H1 (cell line): Measurements from ENCODE around the gene CEP89. TPM values are rescaled to one million over a fixed set of nuclear protein-coding genes. Genes with fewer than 3 reads are reported as not detected.
"Not testable (repeated sequence)": the region's sequence is repeated elsewhere in the genome, so short reads cannot be mapped to it uniquely, and the experiment has no call there.

Source experiments
- CTCF ChIA-PET: fragments of 300-600 bp; sonication (Branson Sonifier 250); formaldehyde crosslinking; loops from one replicate; lab custom pipeline; 2021; ENCODE audit not compliant: partially characterized antibody; lab: Charles Lee
- POLR2A ChIA-PET: fragments of 300-600 bp; sonication (Branson Sonifier 250); formaldehyde crosslinking; loops from one replicate; lab custom pipeline; 2021; ENCODE audit warnings: inconsistent platforms; ENCODE audit not compliant: partially characterized antibody; lab: Charles Lee
- DNase-seq, 2 experiments: peaks; one replicate each; pipeline versions ENCODE4 v3.0.0 to v3.0.0-alpha.2; 2010 to 2022; ENCODE audit warnings: low spot score in 2 of 2, low read depth in 1 of 2, mixed read lengths in 1 of 2
- FAIRE-seq: peaks from 2 replicates; lab custom pipeline; 2011; peaks lifted over from hg19 to GRCh38; lab: Jason Lieb, UNC
- H2AFZ ChIP-seq: 2 replicates; pipeline ENCODE4 v1.8.1; 2012; ENCODE audit warnings: low read length, inconsistent platforms
- H2AK5ac ChIP-seq: 2 replicates; pipeline ENCODE4 v1.6.1; 2013; ENCODE audit warnings: low read depth, low read length
- H2BK120ac ChIP-seq: replicated peaks from 2 replicates; pipeline ENCODE3; 2013; ENCODE audit warnings: low read depth, low read length, inconsistent platforms
- H2BK12ac ChIP-seq: 2 replicates; pipeline ENCODE4 v1.6.1; 2013; ENCODE audit warnings: low read depth, low read length
- H2BK15ac ChIP-seq: 2 replicates; pipeline ENCODE4 v1.6.1; 2013; ENCODE audit warnings: low read length
- H2BK20ac ChIP-seq: 2 replicates; pipeline ENCODE4 v1.6.1; 2013; ENCODE audit warnings: low read length
- H2BK5ac ChIP-seq: 2 replicates; pipeline ENCODE4 v1.6.1; 2013; ENCODE audit warnings: low read depth, low read length
- H3K14ac ChIP-seq: 2 replicates; pipeline ENCODE4 v1.6.1; 2013; ENCODE audit warnings: inconsistent platforms; ENCODE audit not compliant: insufficient read length
- H3K18ac ChIP-seq: 2 replicates; pipeline ENCODE4 v1.6.1; 2013; ENCODE audit warnings: low read length; ENCODE audit errors: extremely low read depth
- H3K23ac ChIP-seq: 2 replicates; pipeline ENCODE4 v1.6.1; 2013; ENCODE audit warnings: inconsistent platforms; ENCODE audit not compliant: insufficient read length
- H3K23me2 ChIP-seq: 2 replicates; pipeline ENCODE4 v1.6.1; 2013; ENCODE audit warnings: low read depth, low read length
- H3K27ac ChIP-seq: 2 replicates; pipeline ENCODE4 v1.6.1; 2011; ENCODE audit warnings: low read depth, low read length, inconsistent platforms
- H3K27me3 ChIP-seq, 4 experiments: replicated peaks in 1 of 4; 1 replicate in 1 of 4; 2 replicates in 3 of 4; pipeline versions ENCODE4 v1.6.1 to v1.8.1; 2011 to 2013; ENCODE audit warnings: low read length in 3 of 4, mild to moderate bottlenecking in 3 of 4, inconsistent platforms in 2 of 4, mixed read lengths in 2 of 4, moderate library complexity in 1 of 4; ENCODE audit not compliant: control insufficient read depth in 3 of 4, insufficient read depth in 3 of 4; ENCODE audit errors: extremely low read depth in 1 of 4
- H3K36me3 ChIP-seq, 4 experiments: 2 replicates each; pipeline versions ENCODE4 v1.6.1 to v1.8.1; 2011 to 2013; ENCODE audit warnings: mild to moderate bottlenecking in 4 of 4, low read length in 3 of 4, moderate library complexity in 2 of 4, control low read depth in 1 of 4, inconsistent platforms in 1 of 4; ENCODE audit not compliant: insufficient read depth in 4 of 4, control insufficient read depth in 2 of 4
- H3K4ac ChIP-seq: replicated peaks from 2 replicates; pipeline ENCODE3; 2013; ENCODE audit warnings: low read length, low read depth, mixed read lengths, inconsistent platforms; ENCODE audit not compliant: insufficient read length
- H3K4me1 ChIP-seq, 4 experiments: replicated peaks in 1 of 4; 1 replicate in 1 of 4; 2 replicates in 3 of 4; pipeline versions ENCODE4 v1.6.1 to v1.8.1; 2011 to 2013; ENCODE audit warnings: low read length in 3 of 4, inconsistent platforms in 2 of 4, mixed read lengths in 1 of 4; ENCODE audit not compliant: insufficient read depth in 4 of 4, control insufficient read depth in 3 of 4
- H3K4me2 ChIP-seq, 2 experiments: 2 replicates each; pipeline versions ENCODE4 v1.6.1 to v1.8.1; 2011 to 2013; ENCODE audit warnings: low read depth in 2 of 2, low read length in 2 of 2, control low read depth in 1 of 2, inconsistent platforms in 1 of 2, mild to moderate bottlenecking in 1 of 2; ENCODE audit not compliant: insufficient read depth in 1 of 2
- H3K4me3 ChIP-seq, 4 experiments: fragments of 200-600, 300-600 bp in 1 of 4; sonication (generic), shearing (Covaris generic), sonication (Bioruptor Twin) in 1 of 4; 2 replicates each; pipeline versions ENCODE4 v1.5.1 to v1.8.1; 2011 to 2016; ENCODE audit warnings: low read length in 4 of 4, low read depth in 3 of 4, control low read depth in 2 of 4, inconsistent platforms in 2 of 4, mild to moderate bottlenecking in 2 of 4, mixed read lengths in 1 of 4, moderate library complexity in 1 of 4; ENCODE audit not compliant: insufficient read depth in 2 of 4; ENCODE audit errors: extremely low read depth in 1 of 4
- H3K56ac ChIP-seq: replicated peaks from 2 replicates; pipeline ENCODE3; 2013; ENCODE audit warnings: low read depth, mild to moderate bottlenecking, mixed read lengths, low read length, inconsistent platforms; ENCODE audit not compliant: insufficient read length
- H3K79me1 ChIP-seq: 2 replicates; pipeline ENCODE4 v1.6.1; 2013; ENCODE audit warnings: low read depth, low read length, control low read depth
- H3K79me2 ChIP-seq, 2 experiments: 2 replicates each; pipeline versions ENCODE4 v1.6.1 to v1.8.1; 2012 to 2013; ENCODE audit warnings: low read length in 2 of 2, mild to moderate bottlenecking in 2 of 2, inconsistent platforms in 1 of 2; ENCODE audit not compliant: insufficient read depth in 2 of 2, control insufficient read depth in 1 of 2
- H3K9ac ChIP-seq, 4 experiments: replicated peaks in 1 of 4; 1 replicate in 1 of 4; 2 replicates in 3 of 4; pipeline versions ENCODE4 v1.6.1 to v1.8.1; 2011 to 2013; ENCODE audit warnings: low read depth in 3 of 4, low read length in 3 of 4, control low read depth in 2 of 4, mild to moderate bottlenecking in 2 of 4, moderate library complexity in 2 of 4, inconsistent platforms in 1 of 4; ENCODE audit errors: extremely low read depth in 1 of 4
- H3K9me3 ChIP-seq, 2 experiments: 2 replicates each; pipeline versions ENCODE4 v1.6.1 to v1.8.1; 2012 to 2013; ENCODE audit warnings: mild to moderate bottlenecking in 2 of 2, moderate library complexity in 2 of 2, control low read depth in 1 of 2, inconsistent platforms in 1 of 2, low read depth in 1 of 2, low read length in 1 of 2, mixed read lengths in 1 of 2; ENCODE audit not compliant: insufficient read depth in 2 of 2
- H4K20me1 ChIP-seq, 2 experiments: replicated peaks in 1 of 2; 2 replicates each; pipeline versions ENCODE3 to v1.8.1; 2011 to 2013; ENCODE audit warnings: inconsistent platforms in 2 of 2, low read length in 2 of 2, mild to moderate bottlenecking in 1 of 2; ENCODE audit not compliant: insufficient read depth in 2 of 2, control insufficient read depth in 1 of 2
- H4K5ac ChIP-seq: 2 replicates; pipeline ENCODE4 v1.6.1; 2013; ENCODE audit warnings: low read length, low read depth, mixed read lengths, inconsistent platforms; ENCODE audit not compliant: insufficient read length
- H4K8ac ChIP-seq: 2 replicates; pipeline ENCODE4 v1.8.0; 2013; ENCODE audit warnings: mild to moderate bottlenecking, moderate library complexity, low read length, inconsistent platforms; ENCODE audit not compliant: insufficient read depth; ENCODE audit errors: extremely low read depth
- H4K91ac ChIP-seq: replicated peaks from 2 replicates; pipeline ENCODE3; 2013; ENCODE audit warnings: low read length, mixed read lengths, inconsistent platforms; ENCODE audit not compliant: insufficient read length
- WGBS, 2 experiments: shearing (Covaris generic) in 1 of 2; methylation state at CpG; one replicate each; pipeline versions ENCODE4 v1.1.6 to v1.1.7; 2013 to 2015; ENCODE audit warnings: low lambda C conversion rate in 2 of 2, mixed read lengths in 2 of 2, inconsistent platforms in 1 of 2, low coverage in 1 of 2, missing lambda C conversion rate in 1 of 2; ENCODE audit not compliant: insufficient replicate concordance in 2 of 2, insufficient coverage in 1 of 2, insufficient read length in 1 of 2; ENCODE audit errors: extremely low coverage in 1 of 2, missing lambda C conversion rate in 1 of 2; 5-methylcytosine and 5-hydroxymethylcytosine counted together
- polyA plus RNA-seq, 7 experiments: library from polyadenylated mRNA; depleted of rRNA in 3 of 7; stranded (reverse) in 5 of 7; unstranded in 2 of 7; fragments of >200 nt in 5 of 7; fragments of 200-250 nt in 2 of 7; gene quantifications; 1 replicate in 5 of 7; 2 replicates in 1 of 7; 4 replicates in 1 of 7; pipeline versions ENCODE4 v1.2.1 to v1.2.3, GENCODE V29; 2011 to 2013; ENCODE audit warnings: missing spikeins in 2 of 7, mixed read lengths in 2 of 7
- total RNA-seq: library from RNA; stranded (reverse); fragmentation: NEBNext Ultra II Directional; extraction: Animal tissue kit (Norgen Biotek cat#: 25700); gene quantifications from 2 replicates; pipeline ENCODE4 v1.2.1, GENCODE V29; 2021

Gene CEP89
- total and polyA plus RNA-seq, 2 of the 8 experiments (the other 6 are each of a cell fraction or from before 2014, with no cell fraction given), result 23.0 to 23.6 TPM

DNA sequence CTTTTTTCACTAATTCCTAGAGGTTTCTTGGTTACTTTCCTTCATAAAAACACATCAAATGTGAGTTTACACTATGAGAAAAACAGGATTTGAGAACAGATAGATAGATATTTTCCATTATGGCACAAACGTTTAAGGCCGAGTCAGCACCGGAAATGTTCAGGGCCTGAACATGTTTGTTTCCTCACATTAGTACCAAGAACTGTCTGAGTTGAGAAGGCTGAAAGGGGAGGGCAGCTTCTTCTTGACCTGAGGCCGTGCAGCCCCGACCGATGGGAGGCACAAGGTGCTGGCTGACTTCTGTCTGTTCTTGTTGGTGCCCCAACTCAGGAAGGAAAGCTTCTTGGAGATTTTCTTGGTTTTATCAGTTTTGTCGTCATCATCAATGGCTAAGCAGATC lies 8.0 kb upstream of the CEP89 start:
- WGBS, 2 experiments, result 90% methylated on average over 7 of the region's 7 CpGs; no CpG with 5 or more reads in 1 of the 2 experiments
- H3K4ac ChIP-seq, H2BK120ac ChIP-seq, FAIRE-seq, H3K4me1 ChIP-seq, H3K18ac ChIP-seq, H4K91ac ChIP-seq, H3K4me2 ChIP-seq, H3K27me3 ChIP-seq, H2BK15ac ChIP-seq, H3K79me1 ChIP-seq, H2AK5ac ChIP-seq, H2AFZ ChIP-seq, H4K20me1 ChIP-seq, H3K9ac ChIP-seq, H2BK5ac ChIP-seq, POLR2A ChIA-PET, H3K23ac ChIP-seq, H3K14ac ChIP-seq, H2BK12ac ChIP-seq, H3K27ac ChIP-seq, DNase-seq, H4K5ac ChIP-seq, H3K56ac ChIP-seq, H4K8ac ChIP-seq, H3K4me3 ChIP-seq, H2BK20ac ChIP-seq, H3K9me3 ChIP-seq, CTCF ChIA-PET, H3K79me2 ChIP-seq, H3K23me2 ChIP-seq: not testable (repeated sequence)
- H3K36me3 ChIP-seq, result peaks cover 4 to 12% (median 6%) of the 10 kb centered on the region in 4 experiments; a peak in 6 of 8 replicates

DNA sequence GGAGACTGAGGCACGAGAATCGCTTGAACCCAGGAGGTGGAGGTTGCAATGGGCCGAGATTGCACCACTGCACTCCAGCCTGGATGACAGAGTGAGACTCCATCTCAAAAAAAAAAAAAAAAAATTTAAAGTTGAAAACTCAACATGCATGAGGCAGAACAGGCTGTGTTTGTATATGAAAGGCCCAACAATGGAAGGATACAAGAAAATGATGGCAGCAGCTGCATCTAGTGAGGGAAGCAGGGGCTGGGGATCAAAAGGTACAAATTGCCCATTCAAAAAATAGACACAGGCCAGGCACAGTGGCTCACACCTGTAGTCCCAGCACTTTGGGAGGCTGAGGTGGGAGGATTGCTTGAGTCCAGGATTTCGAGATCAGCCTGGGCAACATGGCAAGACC lies 6.1 kb upstream of the CEP89 start:
- H3K79me2 ChIP-seq, H3K56ac ChIP-seq, H2BK5ac ChIP-seq, H2BK12ac ChIP-seq, H3K23ac ChIP-seq, H3K79me1 ChIP-seq, H4K91ac ChIP-seq, H4K20me1 ChIP-seq, H3K27ac ChIP-seq, H4K8ac ChIP-seq, POLR2A ChIA-PET, H3K4me3 ChIP-seq, H3K4ac ChIP-seq, H3K14ac ChIP-seq, FAIRE-seq, H2BK120ac ChIP-seq, H2BK20ac ChIP-seq, H3K4me2 ChIP-seq, H3K23me2 ChIP-seq, H3K9me3 ChIP-seq, H3K18ac ChIP-seq, H3K9ac ChIP-seq, DNase-seq, H2BK15ac ChIP-seq, H3K4me1 ChIP-seq, H2AFZ ChIP-seq, H4K5ac ChIP-seq, H3K27me3 ChIP-seq, H2AK5ac ChIP-seq: not testable (repeated sequence)
- H3K36me3 ChIP-seq, result peaks cover 0 to 12% (median 6%) of the 10 kb centered on the region in 4 experiments; a peak in 6 of 8 replicates
- WGBS, 2 experiments, result 91% methylated on average over 4 of the region's 4 CpGs; no CpG with 5 or more reads in 1 of the 2 experiments
- CTCF ChIA-PET, result interaction anchor here (1.1 to 2.2 kb wide), 5 partner anchors 82 to 141 kb away, joined by 3 to 11 read pairs (median 4); no protein-coding TSS in a partner anchor
